Measurements from ENCODE around the gene PTEN. TPM values are rescaled to one million over a fixed set of nuclear protein-coding genes. Genes with fewer than 3 reads are reported as not detected.

The PTEN gene
- total and polyA plus RNA-seq, 9 of the 15 experiments (the other 6 are each of a cell fraction or from before 2014, with no cell fraction given), result 8.4 to 56.9 (median 22.2) TPM

DNA sequence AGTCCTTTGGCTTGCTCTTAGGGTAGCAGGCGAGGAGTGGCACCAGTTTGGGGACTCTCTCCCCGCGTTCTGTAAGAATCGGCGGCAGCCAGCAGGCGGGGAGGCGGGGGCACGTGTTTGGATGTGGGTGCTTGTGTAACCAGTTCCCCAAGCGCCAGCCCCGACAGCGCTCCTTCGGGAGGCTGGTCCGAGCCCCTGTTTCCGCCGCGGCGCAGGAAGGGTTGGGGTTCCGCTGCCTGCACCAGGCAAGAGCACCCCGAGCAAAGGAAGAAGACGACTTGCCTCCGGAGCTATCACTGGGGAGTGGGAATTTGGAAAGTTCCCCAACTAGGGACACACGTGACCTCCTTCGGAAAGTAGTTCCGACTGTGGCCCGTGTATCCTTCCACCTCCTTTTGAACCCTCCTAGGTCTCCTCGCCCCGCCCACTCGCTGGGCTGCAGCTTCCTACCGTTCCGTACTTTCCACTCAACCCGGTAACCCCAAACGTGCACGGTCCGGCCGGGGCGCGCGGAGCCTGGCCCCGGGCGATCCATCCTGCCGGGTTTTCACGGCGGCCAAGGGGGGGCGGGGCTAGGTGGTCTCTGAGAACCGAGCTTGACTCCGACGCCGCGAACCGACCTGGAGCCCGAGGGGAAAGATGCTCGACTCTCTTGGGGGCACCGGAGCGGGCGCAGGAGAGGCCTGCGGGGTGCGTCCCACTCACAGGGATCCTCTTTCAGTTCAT, 1.3 kb upstream of the PTEN start (continued):
- TF ChIP-seq, protein P1, sequence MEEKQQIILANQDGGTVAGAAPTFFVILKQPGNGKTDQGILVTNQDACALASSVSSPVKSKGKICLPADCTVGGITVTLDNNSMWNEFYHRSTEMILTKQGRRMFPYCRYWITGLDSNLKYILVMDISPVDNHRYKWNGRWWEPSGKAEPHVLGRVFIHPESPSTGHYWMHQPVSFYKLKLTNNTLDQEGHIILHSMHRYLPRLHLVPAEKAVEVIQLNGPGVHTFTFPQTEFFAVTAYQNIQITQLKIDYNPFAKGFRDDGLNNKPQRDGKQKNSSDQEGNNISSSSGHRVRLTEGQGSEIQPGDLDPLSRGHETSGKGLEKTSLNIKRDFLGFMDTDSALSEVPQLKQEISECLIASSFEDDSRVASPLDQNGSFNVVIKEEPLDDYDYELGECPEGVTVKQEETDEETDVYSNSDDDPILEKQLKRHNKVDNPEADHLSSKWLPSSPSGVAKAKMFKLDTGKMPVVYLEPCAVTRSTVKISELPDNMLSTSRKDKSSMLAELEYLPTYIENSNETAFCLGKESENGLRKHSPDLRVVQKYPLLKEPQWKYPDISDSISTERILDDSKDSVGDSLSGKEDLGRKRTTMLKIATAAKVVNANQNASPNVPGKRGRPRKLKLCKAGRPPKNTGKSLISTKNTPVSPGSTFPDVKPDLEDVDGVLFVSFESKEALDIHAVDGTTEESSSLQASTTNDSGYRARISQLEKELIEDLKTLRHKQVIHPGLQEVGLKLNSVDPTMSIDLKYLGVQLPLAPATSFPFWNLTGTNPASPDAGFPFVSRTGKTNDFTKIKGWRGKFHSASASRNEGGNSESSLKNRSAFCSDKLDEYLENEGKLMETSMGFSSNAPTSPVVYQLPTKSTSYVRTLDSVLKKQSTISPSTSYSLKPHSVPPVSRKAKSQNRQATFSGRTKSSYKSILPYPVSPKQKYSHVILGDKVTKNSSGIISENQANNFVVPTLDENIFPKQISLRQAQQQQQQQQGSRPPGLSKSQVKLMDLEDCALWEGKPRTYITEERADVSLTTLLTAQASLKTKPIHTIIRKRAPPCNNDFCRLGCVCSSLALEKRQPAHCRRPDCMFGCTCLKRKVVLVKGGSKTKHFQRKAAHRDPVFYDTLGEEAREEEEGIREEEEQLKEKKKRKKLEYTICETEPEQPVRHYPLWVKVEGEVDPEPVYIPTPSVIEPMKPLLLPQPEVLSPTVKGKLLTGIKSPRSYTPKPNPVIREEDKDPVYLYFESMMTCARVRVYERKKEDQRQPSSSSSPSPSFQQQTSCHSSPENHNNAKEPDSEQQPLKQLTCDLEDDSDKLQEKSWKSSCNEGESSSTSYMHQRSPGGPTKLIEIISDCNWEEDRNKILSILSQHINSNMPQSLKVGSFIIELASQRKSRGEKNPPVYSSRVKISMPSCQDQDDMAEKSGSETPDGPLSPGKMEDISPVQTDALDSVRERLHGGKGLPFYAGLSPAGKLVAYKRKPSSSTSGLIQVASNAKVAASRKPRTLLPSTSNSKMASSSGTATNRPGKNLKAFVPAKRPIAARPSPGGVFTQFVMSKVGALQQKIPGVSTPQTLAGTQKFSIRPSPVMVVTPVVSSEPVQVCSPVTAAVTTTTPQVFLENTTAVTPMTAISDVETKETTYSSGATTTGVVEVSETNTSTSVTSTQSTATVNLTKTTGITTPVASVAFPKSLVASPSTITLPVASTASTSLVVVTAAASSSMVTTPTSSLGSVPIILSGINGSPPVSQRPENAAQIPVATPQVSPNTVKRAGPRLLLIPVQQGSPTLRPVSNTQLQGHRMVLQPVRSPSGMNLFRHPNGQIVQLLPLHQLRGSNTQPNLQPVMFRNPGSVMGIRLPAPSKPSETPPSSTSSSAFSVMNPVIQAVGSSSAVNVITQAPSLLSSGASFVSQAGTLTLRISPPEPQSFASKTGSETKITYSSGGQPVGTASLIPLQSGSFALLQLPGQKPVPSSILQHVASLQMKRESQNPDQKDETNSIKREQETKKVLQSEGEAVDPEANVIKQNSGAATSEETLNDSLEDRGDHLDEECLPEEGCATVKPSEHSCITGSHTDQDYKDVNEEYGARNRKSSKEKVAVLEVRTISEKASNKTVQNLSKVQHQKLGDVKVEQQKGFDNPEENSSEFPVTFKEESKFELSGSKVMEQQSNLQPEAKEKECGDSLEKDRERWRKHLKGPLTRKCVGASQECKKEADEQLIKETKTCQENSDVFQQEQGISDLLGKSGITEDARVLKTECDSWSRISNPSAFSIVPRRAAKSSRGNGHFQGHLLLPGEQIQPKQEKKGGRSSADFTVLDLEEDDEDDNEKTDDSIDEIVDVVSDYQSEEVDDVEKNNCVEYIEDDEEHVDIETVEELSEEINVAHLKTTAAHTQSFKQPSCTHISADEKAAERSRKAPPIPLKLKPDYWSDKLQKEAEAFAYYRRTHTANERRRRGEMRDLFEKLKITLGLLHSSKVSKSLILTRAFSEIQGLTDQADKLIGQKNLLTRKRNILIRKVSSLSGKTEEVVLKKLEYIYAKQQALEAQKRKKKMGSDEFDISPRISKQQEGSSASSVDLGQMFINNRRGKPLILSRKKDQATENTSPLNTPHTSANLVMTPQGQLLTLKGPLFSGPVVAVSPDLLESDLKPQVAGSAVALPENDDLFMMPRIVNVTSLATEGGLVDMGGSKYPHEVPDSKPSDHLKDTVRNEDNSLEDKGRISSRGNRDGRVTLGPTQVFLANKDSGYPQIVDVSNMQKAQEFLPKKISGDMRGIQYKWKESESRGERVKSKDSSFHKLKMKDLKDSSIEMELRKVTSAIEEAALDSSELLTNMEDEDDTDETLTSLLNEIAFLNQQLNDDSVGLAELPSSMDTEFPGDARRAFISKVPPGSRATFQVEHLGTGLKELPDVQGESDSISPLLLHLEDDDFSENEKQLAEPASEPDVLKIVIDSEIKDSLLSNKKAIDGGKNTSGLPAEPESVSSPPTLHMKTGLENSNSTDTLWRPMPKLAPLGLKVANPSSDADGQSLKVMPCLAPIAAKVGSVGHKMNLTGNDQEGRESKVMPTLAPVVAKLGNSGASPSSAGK (IDR thresholded peaks at IDR 0.05), result peak; percentile 91
- TF ChIP-seq NEUROD1 (IDR thresholded peaks at IDR 0.05; ENCODE audit: borderline replicate concordance, low read depth, low read length, partially characterized antibody), result peak; percentile 99
- no peak for TF ChIP-seq MED1 (CRISPR knock-in tag; IDR thresholded peaks at IDR 0.05; ENCODE audit: borderline replicate concordance)
- 0 out of 2 replicates have a peak, but pooled peaks have one; percentile 26 for TF ChIP-seq ZNF282 (CRISPR knock-in tag; IDR thresholded peaks at IDR 0.05)
- no peak for TF ChIP-seq HDAC8 (tag; IDR thresholded peaks at IDR 0.05)
- TF ChIP-seq, protein P2, sequence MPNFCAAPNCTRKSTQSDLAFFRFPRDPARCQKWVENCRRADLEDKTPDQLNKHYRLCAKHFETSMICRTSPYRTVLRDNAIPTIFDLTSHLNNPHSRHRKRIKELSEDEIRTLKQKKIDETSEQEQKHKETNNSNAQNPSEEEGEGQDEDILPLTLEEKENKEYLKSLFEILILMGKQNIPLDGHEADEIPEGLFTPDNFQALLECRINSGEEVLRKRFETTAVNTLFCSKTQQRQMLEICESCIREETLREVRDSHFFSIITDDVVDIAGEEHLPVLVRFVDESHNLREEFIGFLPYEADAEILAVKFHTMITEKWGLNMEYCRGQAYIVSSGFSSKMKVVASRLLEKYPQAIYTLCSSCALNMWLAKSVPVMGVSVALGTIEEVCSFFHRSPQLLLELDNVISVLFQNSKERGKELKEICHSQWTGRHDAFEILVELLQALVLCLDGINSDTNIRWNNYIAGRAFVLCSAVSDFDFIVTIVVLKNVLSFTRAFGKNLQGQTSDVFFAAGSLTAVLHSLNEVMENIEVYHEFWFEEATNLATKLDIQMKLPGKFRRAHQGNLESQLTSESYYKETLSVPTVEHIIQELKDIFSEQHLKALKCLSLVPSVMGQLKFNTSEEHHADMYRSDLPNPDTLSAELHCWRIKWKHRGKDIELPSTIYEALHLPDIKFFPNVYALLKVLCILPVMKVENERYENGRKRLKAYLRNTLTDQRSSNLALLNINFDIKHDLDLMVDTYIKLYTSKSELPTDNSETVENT (CRISPR knock-in tag; IDR thresholded peaks at IDR 0.05), result no peak
- peak; percentile 61 for TF ChIP-seq TAF1 (IDR thresholded peaks at IDR 0.05; ENCODE audit: control insufficient read depth, extremely low read depth, insufficient read depth, low read length, severe bottlenecking)
- TF ChIP-seq, protein P3, sequence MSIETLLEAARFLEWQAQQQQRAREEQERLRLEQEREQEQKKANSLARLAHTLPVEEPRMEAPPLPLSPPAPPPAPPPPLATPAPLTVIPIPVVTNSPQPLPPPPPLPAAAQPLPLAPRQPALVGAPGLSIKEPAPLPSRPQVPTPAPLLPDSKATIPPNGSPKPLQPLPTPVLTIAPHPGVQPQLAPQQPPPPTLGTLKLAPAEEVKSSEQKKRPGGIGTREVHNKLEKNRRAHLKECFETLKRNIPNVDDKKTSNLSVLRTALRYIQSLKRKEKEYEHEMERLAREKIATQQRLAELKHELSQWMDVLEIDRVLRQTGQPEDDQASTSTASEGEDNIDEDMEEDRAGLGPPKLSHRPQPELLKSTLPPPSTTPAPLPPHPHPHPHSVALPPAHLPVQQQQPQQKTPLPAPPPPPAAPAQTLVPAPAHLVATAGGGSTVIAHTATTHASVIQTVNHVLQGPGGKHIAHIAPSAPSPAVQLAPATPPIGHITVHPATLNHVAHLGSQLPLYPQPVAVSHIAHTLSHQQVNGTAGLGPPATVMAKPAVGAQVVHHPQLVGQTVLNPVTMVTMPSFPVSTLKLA (conservative IDR thresholded peaks at IDR 0.05), result peak; percentile 81 to 84
- TF ChIP-seq, protein P4, sequence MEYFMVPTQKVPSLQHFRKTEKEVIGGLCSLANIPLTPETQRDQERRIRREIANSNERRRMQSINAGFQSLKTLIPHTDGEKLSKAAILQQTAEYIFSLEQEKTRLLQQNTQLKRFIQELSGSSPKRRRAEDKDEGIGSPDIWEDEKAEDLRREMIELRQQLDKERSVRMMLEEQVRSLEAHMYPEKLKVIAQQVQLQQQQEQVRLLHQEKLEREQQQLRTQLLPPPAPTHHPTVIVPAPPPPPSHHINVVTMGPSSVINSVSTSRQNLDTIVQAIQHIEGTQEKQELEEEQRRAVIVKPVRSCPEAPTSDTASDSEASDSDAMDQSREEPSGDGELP (CRISPR knock-in tag; IDR thresholded peaks at IDR 0.05; ENCODE audit: borderline replicate concordance), result peak; percentile 86

Data from K562 (cell line).